GM12878 (cell line): ENCODE data around the gene FIZ1. TPM values are rescaled to one million over a fixed set of nuclear protein-coding genes. Genes with fewer than 3 reads are reported as not detected.

ENCODE experiments used
- BACH1 ChIP-seq: fragments of 450-650 bp; IDR thresholded peaks from 2 replicates; pipeline ENCODE4 v1.6.1; 2017; ENCODE audit warnings: mild to moderate bottlenecking, borderline replicate concordance
- ETV6 ChIP-seq, 2 experiments: fragments of 450-650 bp in 1 of 2; IDR thresholded peaks in 1 of 2; conservative IDR thresholded peaks in 1 of 2; 2 replicates each; pipeline ENCODE4 v1.6.1; 2014; ENCODE audit warnings: antibody characterized with exemption in 1 of 2, borderline replicate concordance in 1 of 2, low read depth in 1 of 2, mild to moderate bottlenecking in 1 of 2, moderate library complexity in 1 of 2
- IRF4 ChIP-seq: IDR thresholded peaks from 2 replicates; pipeline ENCODE4 v1.6.1; 2011; ENCODE audit warnings: low read depth, low read length
- TARDBP ChIP-seq: IDR thresholded peaks from 2 replicates; pipeline ENCODE4 v1.6.1; 2016; ENCODE audit warnings: borderline replicate concordance
- polyA plus RNA-seq, 11 experiments: library from polyadenylated mRNA; depleted of rRNA in 4 of 11; unstranded in 6 of 11; stranded (reverse) in 5 of 11; fragments of >200 nt; fragmentation: Nextera tagmentation in 4 of 11; fragmentation: Illumina TruSeq in 1 of 11; extraction: Ambion mirVana in 4 of 11; extraction: Trizol in 1 of 11; gene quantifications; 1 replicate in 1 of 11; 2 replicates in 10 of 11; pipeline versions ENCODE4 v1.2.1 to v1.2.3, GENCODE V29; 2011 to 2016; ENCODE audit warnings: inconsistent platforms in 2 of 11, missing spikeins in 2 of 11, low read depth in 1 of 11
- total RNA-seq, 4 experiments: library from RNA; depleted of rRNA in 3 of 4; stranded (reverse); fragments of >200 nt in 3 of 4; fragmentation: Illumina TruSeq in 1 of 4; extraction: Trizol in 1 of 4; gene quantifications; 2 replicates each; pipeline versions ENCODE4 v1.2.1 to v1.2.3, GENCODE V29; 2013 to 2021
- TF ChIP-seq, protein P1 (sequence below): fragments of 450-650 bp; IDR thresholded peaks from 2 replicates; pipeline ENCODE4 v1.6.1; 2018; ENCODE audit warnings: mild to moderate bottlenecking, low read depth, moderate library complexity; ENCODE audit not compliant: partially characterized antibody
- TF ChIP-seq, protein P2 (sequence below): IDR thresholded peaks from 2 replicates; pipeline ENCODE4 v1.6.1; 2011; ENCODE audit warnings: borderline replicate concordance, low read depth, mild to moderate bottlenecking, moderate library complexity, low read length; ENCODE audit not compliant: insufficient read depth, poor library complexity, severe bottlenecking

Gene FIZ1
- total and polyA plus RNA-seq, 10 of the 15 experiments (the other 5 are each of a cell fraction or from before 2014, with no cell fraction given) = 0.60 to 16.8 (median 4.2) TPM

DNA sequence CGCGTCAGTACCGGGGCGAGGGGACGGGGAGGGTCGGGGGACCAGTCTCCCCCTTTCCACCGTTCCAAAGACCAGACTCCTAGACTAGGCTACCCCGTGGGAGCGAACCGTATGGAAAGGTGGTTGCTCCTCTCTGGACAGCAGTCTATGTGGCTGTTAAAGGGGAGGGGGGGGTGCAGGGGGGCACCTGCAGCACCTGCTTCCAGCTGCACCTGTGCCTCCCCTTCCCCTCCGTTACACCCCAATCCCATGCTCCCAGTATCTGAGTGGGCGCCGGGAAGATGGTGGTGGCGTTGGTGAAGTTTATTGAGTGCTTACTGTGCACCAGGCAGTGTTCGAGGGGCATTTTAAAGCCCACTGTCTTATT lies 1.3 kb upstream of the FIZ1 start (continued):
- TF ChIP-seq, protein P1, sequence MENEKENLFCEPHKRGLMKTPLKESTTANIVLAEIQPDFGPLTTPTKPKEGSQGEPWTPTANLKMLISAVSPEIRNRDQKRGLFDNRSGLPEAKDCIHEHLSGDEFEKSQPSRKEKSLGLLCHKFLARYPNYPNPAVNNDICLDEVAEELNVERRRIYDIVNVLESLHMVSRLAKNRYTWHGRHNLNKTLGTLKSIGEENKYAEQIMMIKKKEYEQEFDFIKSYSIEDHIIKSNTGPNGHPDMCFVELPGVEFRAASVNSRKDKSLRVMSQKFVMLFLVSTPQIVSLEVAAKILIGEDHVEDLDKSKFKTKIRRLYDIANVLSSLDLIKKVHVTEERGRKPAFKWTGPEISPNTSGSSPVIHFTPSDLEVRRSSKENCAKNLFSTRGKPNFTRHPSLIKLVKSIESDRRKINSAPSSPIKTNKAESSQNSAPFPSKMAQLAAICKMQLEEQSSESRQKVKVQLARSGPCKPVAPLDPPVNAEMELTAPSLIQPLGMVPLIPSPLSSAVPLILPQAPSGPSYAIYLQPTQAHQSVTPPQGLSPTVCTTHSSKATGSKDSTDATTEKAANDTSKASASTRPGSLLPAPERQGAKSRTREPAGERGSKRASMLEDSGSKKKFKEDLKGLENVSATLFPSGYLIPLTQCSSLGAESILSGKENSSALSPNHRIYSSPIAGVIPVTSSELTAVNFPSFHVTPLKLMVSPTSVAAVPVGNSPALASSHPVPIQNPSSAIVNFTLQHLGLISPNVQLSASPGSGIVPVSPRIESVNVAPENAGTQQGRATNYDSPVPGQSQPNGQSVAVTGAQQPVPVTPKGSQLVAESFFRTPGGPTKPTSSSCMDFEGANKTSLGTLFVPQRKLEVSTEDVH = no peak
- TF ChIP-seq TARDBP (no peak), ETV6 (conservative IDR thresholded peaks at IDR 0.05 in 1 of 2, IDR thresholded peaks at IDR 0.05 in 1 of 2; ENCODE audit: borderline replicate concordance in 1 of 2, low read depth in 1 of 2) (no peak), IRF4 (no peak), BACH1 (no peak)
- TF ChIP-seq, protein P2, sequence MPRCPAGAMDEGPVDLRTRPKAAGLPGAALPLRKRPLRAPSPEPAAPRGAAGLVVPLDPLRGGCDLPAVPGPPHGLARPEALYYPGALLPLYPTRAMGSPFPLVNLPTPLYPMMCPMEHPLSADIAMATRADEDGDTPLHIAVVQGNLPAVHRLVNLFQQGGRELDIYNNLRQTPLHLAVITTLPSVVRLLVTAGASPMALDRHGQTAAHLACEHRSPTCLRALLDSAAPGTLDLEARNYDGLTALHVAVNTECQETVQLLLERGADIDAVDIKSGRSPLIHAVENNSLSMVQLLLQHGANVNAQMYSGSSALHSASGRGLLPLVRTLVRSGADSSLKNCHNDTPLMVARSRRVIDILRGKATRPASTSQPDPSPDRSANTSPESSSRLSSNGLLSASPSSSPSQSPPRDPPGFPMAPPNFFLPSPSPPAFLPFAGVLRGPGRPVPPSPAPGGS = no peak
